Peyer's patch (tissue), 4 donors: ENCODE results near the gene MACROD2. TPM values are rescaled to one million over a fixed set of nuclear protein-coding genes. Genes with fewer than 3 reads are reported as not detected.

ENCODE experiments used
- DNase-seq, 3 donors: peaks; one replicate each; pipeline ENCODE4 v3.0.0-alpha.2; 2017 to 2019
- H3K27ac ChIP-seq, 4 donors: fragments of 200-600 bp; sonication (generic); one replicate each; pipeline ENCODE4 v1.5.1; 2016 to 2019
- H3K27me3 ChIP-seq, 2 donors: fragments of 200-600 bp; sonication (generic); one replicate each; pipeline ENCODE4 v1.5.1; 2019
- H3K36me3 ChIP-seq, 3 donors: fragments of 200-600 bp; sonication (generic); one replicate each; pipeline ENCODE4 v1.5.1; 2016 to 2019
- H3K4me1 ChIP-seq, 4 donors: fragments of 200-600 bp; sonication (generic); one replicate each; pipeline ENCODE4 v1.5.1; 2016 to 2019
- H3K4me3 ChIP-seq, 4 donors: fragments of 200-600 bp; sonication (generic); 1 replicate in 3 of 4; 2 replicates in 1 of 4; pipeline ENCODE4 v1.5.1; 2016 to 2019; ENCODE audit warnings: mild to moderate bottlenecking in 1 of 4
- H3K9me3 ChIP-seq, 4 donors: fragments of 200-600 bp; sonication (generic); one replicate each; pipeline ENCODE4 v1.5.1; 2016 to 2019; ENCODE audit warnings: mild to moderate bottlenecking in 1 of 4
- POLR2A ChIP-seq, 2 donors: fragments of 450-650 bp; IDR thresholded peaks; one replicate each; pipeline ENCODE4 v1.5.1; 2017; ENCODE audit warnings: antibody characterized with exemption in 2 of 2, mild to moderate bottlenecking in 2 of 2, moderate library complexity in 2 of 2
- total RNA-seq, 4 donors: library from RNA; depleted of rRNA; stranded (reverse); fragments of >200 nt; gene quantifications; one replicate each; pipeline ENCODE4 v1.1.0, GENCODE V29; 2016
- TF ChIP-seq, protein P1 (sequence below), 6 experiments: fragments of 450-650 bp in 4 of 6; fragments of 200-600 bp in 2 of 6; sonication (generic) in 1 of 6; IDR thresholded peaks; one replicate each; pipeline ENCODE4 v1.5.1; 2017 to 2019; ENCODE audit warnings: antibody characterized with exemption in 6 of 6, mild to moderate bottlenecking in 3 of 6, moderate library complexity in 1 of 6

MACROD2 gene
- total RNA-seq, 4 donors from 2014 or later = 2.5 to 10.7 (median 6.5) TPM

DNA sequence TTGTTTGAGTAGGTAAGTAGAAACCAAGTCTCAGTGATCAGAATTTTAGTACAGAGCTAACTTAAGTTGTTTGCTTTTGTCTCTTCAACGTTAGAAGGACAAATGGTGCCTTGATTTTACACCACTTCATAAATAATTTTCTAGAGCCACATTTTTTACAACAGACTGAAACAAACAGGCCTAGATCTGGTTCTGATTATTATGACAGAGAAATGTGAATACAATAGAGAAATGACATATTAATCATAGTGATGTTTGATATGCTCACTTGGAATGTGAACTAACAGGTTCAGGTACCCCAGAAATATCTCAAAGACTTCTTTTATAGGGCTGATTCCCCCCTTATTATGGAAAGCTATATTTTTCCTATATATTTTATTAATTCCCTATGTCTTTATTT is 1817.4 kb downstream of the MACROD2 start:
- Histone ChIP-seq H3K4me1 (no peaks in the 10 kb centered on the region), H3K4me3 (no peak overlapping the region), H3K27me3 (no peaks in the 10 kb centered on the region), H3K9me3 (no peaks in the 10 kb centered on the region), H3K36me3 (no peaks in the 10 kb centered on the region), H3K27ac (no peak overlapping the region)
- no peak for DNase-seq
- TF ChIP-seq, protein P1, sequence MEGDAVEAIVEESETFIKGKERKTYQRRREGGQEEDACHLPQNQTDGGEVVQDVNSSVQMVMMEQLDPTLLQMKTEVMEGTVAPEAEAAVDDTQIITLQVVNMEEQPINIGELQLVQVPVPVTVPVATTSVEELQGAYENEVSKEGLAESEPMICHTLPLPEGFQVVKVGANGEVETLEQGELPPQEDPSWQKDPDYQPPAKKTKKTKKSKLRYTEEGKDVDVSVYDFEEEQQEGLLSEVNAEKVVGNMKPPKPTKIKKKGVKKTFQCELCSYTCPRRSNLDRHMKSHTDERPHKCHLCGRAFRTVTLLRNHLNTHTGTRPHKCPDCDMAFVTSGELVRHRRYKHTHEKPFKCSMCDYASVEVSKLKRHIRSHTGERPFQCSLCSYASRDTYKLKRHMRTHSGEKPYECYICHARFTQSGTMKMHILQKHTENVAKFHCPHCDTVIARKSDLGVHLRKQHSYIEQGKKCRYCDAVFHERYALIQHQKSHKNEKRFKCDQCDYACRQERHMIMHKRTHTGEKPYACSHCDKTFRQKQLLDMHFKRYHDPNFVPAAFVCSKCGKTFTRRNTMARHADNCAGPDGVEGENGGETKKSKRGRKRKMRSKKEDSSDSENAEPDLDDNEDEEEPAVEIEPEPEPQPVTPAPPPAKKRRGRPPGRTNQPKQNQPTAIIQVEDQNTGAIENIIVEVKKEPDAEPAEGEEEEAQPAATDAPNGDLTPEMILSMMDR (IDR thresholded peaks at IDR 0.05) = no peak
- TF ChIP-seq POLR2A (IDR thresholded peaks at IDR 0.05) = no peak

DNA sequence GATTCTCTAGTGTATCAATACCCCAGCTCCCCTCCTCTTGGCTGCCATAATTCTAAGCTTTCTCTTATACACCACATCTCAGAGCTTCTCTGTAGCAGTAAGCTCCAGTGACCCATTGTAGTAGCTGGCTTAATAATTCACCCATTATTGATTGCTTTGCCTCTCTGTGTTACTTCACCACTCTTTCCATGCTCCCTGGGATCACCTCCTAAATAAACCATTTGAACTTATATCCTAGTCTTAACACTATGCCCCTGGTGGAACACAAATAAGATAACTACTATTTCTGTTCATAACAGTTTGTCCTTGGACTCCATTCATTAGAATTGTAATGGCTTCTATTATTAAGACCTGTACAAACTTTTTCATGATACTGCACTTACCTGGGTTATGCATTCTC is 1819.0 kb downstream of the MACROD2 start:
- DNase-seq = no peak
- Histone ChIP-seq H3K27me3 (no peaks in the 10 kb centered on the region), H3K4me1 (no peaks in the 10 kb centered on the region), H3K4me3 (no peak overlapping the region), H3K36me3 (no peaks in the 10 kb centered on the region), H3K27ac (no peak overlapping the region), H3K9me3 (no peaks in the 10 kb centered on the region)
- no peak for TF ChIP-seq POLR2A (IDR thresholded peaks at IDR 0.05)
- TF ChIP-seq, protein P1 (IDR thresholded peaks at IDR 0.05) = no peak

DNA sequence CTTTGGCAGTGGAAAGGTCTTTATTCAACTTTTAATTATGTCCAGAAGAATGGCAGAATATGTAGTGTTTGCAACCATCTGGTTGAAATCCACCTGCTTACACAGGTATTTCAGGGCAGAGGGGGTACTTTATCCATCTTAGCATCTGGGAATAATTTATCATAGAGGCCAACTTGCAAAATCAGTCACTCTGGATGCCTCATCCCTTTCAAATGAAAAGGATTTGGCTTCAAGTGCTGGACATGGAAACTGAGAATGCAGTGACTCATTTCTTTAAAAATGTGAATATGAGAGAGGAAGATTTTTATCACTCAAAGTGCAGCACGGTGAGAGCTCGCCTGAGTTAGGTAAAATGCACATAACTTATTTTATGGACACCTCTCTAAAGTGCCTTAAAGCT is 1819.6 kb downstream of the MACROD2 start:
- no peaks in the 10 kb centered on the region for H3K27me3 ChIP-seq
- H3K4me1 ChIP-seq = no peaks in the 10 kb centered on the region
- TF ChIP-seq, protein P1 (IDR thresholded peaks at IDR 0.05) = no peak
- no peak for TF ChIP-seq POLR2A (IDR thresholded peaks at IDR 0.05)
- no peaks in the 10 kb centered on the region for H3K36me3 ChIP-seq
- H3K27ac ChIP-seq = no peak overlapping the region
- H3K4me3 ChIP-seq = no peak overlapping the region
- H3K9me3 ChIP-seq = no peaks in the 10 kb centered on the region
- DNase-seq = no peak

DNA sequence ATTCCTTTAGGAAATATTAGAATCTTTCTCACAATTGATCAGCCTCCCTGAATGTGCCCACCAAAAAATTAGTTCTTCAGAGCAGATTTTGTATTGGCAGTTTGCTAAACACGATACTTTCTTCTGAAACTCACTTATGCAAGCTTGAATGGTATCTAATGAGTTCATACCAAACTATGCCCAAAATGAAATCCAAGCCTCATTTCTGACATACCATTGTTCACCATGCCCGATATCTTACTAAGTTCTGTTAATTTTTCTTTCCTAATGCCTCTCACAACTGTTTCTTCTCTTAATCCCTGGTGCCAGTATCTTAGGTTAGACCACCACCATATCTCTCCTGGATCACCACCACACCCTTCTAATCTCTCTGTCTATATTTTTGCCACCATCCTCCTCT is 1822.0 kb downstream of the MACROD2 start:
- DNase-seq = no peak
- Histone ChIP-seq H3K4me3 (no peak overlapping the region), H3K36me3 (no peaks in the 10 kb centered on the region), H3K27ac (no peak overlapping the region), H3K4me1 (no peaks in the 10 kb centered on the region), H3K27me3 (no peaks in the 10 kb centered on the region), H3K9me3 (no peaks in the 10 kb centered on the region)
- TF ChIP-seq, protein P1 (IDR thresholded peaks at IDR 0.05) = no peak
- TF ChIP-seq POLR2A (IDR thresholded peaks at IDR 0.05) = no peak

DNA sequence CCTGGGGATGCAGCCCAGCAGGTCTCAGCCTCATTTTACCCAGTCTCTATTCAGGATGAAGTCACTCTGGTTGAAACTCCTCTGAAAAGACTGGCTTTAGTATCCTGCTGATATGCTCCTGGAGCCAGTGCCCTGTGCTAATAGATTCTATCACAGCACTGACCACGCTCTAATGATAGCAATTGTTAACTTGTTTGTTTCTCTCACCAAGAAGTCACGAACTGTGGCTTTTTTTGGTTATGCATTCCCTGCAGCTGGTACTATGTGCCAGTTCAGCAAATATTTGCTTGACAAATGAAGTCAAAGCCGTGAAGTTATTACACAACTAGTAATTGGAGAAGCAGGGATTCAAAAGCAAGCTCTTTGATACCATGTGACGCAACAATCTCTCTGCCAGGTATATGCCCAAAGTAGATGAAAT is 1823.3 kb downstream of the MACROD2 start:
- Histone ChIP-seq H3K9me3 (no peaks in the 10 kb centered on the region), H3K36me3 (no peaks in the 10 kb centered on the region), H3K4me1 (no peaks in the 10 kb centered on the region), H3K27ac (no peak overlapping the region), H3K4me3 (no peak overlapping the region), H3K27me3 (no peaks in the 10 kb centered on the region)
- TF ChIP-seq POLR2A (IDR thresholded peaks at IDR 0.05) = no peak
- TF ChIP-seq, protein P1 (IDR thresholded peaks at IDR 0.05) = no peak
- DNase-seq = no peak

DNA sequence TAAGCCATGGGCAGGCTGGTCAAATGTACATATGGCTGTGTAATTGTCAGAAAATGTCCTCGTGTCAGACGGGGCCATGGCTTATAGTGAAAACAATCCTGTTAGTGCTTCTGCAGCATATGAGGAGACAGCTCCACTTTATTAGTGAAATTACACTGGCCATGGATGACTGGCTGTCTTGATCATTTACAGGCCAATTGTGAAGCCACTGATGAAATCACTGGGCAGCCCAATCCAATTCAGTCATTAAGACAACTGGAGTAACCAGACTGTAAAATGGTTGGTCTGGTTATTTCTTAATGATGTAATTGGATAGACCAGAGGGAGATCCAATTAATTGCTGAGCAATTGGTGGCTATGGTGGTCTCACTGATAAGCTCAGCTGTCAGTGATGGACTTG is 1828.4 kb downstream of the MACROD2 start:
- Histone ChIP-seq H3K27me3 (no peaks in the 10 kb centered on the region), H3K4me1 (no peaks in the 10 kb centered on the region), H3K9me3 (no peaks in the 10 kb centered on the region), H3K4me3 (no peak overlapping the region), H3K36me3 (no peaks in the 10 kb centered on the region), H3K27ac (no peak overlapping the region)
- TF ChIP-seq, protein P1 (IDR thresholded peaks at IDR 0.05) = no peak
- TF ChIP-seq POLR2A (IDR thresholded peaks at IDR 0.05) = no peak
- DNase-seq = no peak
